ENCODE results near the gene RBCK1.

DNA sequence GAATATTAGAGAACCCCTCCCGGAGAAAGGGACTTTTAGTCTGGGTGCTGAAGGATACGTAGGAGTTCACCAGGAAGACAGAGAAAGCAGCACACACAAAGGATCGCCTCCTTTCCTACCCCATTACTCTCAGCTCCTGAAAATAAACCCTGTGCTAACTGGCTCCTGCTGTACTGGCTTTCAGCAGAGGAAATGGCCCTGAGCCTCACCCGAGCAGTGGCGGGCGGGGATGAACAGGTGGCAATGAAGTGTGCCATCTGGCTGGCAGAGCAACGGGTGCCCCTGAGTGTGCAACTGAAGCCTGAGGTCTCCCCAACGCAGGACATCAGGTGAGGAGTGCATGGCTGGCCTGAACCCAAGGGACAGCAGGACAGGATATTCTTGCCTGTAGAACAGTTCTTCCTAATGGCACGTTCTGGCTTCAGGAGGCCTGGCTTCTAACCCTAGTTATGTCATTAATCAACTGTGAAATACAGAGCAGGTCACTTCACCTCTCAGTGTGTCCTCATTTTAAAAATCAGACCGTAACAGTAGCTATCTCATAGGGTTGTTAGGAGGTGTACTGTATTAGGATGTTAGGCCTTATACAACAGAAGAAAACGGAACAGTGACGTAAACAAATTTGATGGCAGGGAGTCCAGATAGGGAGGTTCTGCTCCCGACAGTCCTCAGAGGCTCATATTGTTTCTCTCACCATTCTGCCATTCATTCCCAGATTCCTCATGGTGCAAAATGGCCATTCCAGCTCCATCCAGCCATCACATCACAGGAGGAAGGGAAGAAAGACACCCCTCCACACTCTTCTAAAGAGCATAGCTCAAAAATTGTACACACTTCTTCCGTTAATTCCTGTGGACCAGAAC is 1.8 kb downstream of the RBCK1 start:
- TF ChIP-seq, protein P1, sequence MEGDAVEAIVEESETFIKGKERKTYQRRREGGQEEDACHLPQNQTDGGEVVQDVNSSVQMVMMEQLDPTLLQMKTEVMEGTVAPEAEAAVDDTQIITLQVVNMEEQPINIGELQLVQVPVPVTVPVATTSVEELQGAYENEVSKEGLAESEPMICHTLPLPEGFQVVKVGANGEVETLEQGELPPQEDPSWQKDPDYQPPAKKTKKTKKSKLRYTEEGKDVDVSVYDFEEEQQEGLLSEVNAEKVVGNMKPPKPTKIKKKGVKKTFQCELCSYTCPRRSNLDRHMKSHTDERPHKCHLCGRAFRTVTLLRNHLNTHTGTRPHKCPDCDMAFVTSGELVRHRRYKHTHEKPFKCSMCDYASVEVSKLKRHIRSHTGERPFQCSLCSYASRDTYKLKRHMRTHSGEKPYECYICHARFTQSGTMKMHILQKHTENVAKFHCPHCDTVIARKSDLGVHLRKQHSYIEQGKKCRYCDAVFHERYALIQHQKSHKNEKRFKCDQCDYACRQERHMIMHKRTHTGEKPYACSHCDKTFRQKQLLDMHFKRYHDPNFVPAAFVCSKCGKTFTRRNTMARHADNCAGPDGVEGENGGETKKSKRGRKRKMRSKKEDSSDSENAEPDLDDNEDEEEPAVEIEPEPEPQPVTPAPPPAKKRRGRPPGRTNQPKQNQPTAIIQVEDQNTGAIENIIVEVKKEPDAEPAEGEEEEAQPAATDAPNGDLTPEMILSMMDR (IDR thresholded peaks at IDR 0.05), result no peak
- TF ChIP-seq POLR2A (IDR thresholded peaks at IDR 0.05) (no peak), EP300 (IDR thresholded peaks at IDR 0.05) (no peak)

All from stomach (tissue), 4 donors.